Activated B cell treated with CpG ODN at 0.5 μM for 24 hours (primary cell): ENCODE data around the gene KCNQ1. TPM values are rescaled to one million over a fixed set of nuclear protein-coding genes. Genes with fewer than 3 reads are reported as not detected.

Experiments used
- ATAC-seq: fragments of 200-7000 bp; cut with Tn5 transposase; one replicate; pipeline ENCODE4 v1.10.0; 2021; ENCODE audit warnings: low read depth, mild to moderate bottlenecking, moderate library complexity
- CTCF ChIA-PET: fragments of 350-600 bp; sonication (Branson Sonifier 250); formaldehyde crosslinking; loops from one replicate; lab custom pipeline; 2021; ENCODE audit warnings: antibody characterized with exemption; lab: Charles Lee
- POLR2A ChIA-PET: fragments of 350-600 bp; sonication (Branson Sonifier 250); formaldehyde crosslinking; loops from one replicate; lab custom pipeline; 2021; ENCODE audit warnings: antibody characterized with exemption; lab: Charles Lee
- DNase-seq: peaks from one replicate; pipeline ENCODE4 v3.0.0; 2022
- H3K27ac Mint-ChIP-seq: one replicate; pipeline ENCODE4 v1.8.0; 2020; ENCODE audit warnings: mixed read lengths
- H3K27me3 Mint-ChIP-seq: one replicate; pipeline ENCODE4 v1.8.0; 2021; ENCODE audit warnings: mixed read lengths
- H3K36me3 Mint-ChIP-seq: one replicate; pipeline ENCODE4 v1.8.0; 2021; ENCODE audit warnings: low read depth, mixed read lengths
- H3K4me1 Mint-ChIP-seq: one replicate; pipeline ENCODE4 v1.8.0; 2021; ENCODE audit warnings: mixed read lengths
- H3K4me3 Mint-ChIP-seq: one replicate; pipeline ENCODE4 v1.8.0; 2020; ENCODE audit warnings: mild to moderate bottlenecking, mixed read lengths
- H3K9me3 Mint-ChIP-seq: one replicate; pipeline ENCODE4 v1.8.0; 2020; ENCODE audit warnings: mixed read lengths
- CTCF ChIP-seq: fragments of 200-600 bp; IDR thresholded peaks from one replicate; pipeline ENCODE4 v1.8.0; 2022; ENCODE audit warnings: antibody characterized with exemption, mild to moderate bottlenecking
- intact Hi-C: fragments of 100-400 bp; cut with micrococcal nuclease; formaldehyde crosslinking; loops from one replicate; pipeline ENCODE4 v1.15.1; 2024
- total RNA-seq: library from RNA; stranded (reverse); gene quantifications from 2 replicates; pipeline ENCODE4 v1.2.3, GENCODE V29; 2022

The KCNQ1 gene
- total RNA-seq, 1 donor from 2014 or later: 6.5 TPM

GRCh38 chr11:2664376-2664775 is 219.6 kb downstream of the KCNQ1 start:
- ChIA-PET POLR2A (no interaction called here), CTCF (no interaction called here)
- H3K9me3 Mint-ChIP-seq: peaks cover 4% of the 10 kb centered on the region
- intact Hi-C loops: no loop called here
- H3K4me1 Mint-ChIP-seq: no peaks in the 10 kb centered on the region
- DNase-seq (no peak), ATAC-seq (no peak)
- no peak overlapping the region for H3K27ac Mint-ChIP-seq
- no peak for TF ChIP-seq CTCF
- H3K4me3 Mint-ChIP-seq: no peak overlapping the region
- H3K36me3 Mint-ChIP-seq: peaks cover 31% of the 10 kb centered on the region
- no peaks in the 10 kb centered on the region for H3K27me3 Mint-ChIP-seq

GRCh38 chr11:2664791-2665525 is 220.2 kb downstream of the KCNQ1 start:
- Mint-ChIP-seq H3K4me1 (no peaks in the 10 kb centered on the region), H3K27me3 (no peaks in the 10 kb centered on the region), H3K4me3 (no peak overlapping the region), H3K9me3 (peaks cover 4% of the 10 kb centered on the region), H3K27ac (no peak overlapping the region), H3K36me3 (peaks cover 27% of the 10 kb centered on the region)
- DNase-seq (no peak), ATAC-seq (no peak)
- ChIA-PET POLR2A (no interaction called here), CTCF (no interaction called here)
- TF ChIP-seq CTCF: no peak
- intact Hi-C loops: no loop called here

- Mint-ChIP-seq H3K4me3 (no peak overlapping the region), H3K9me3 (no peaks in the 10 kb centered on the region), H3K4me1 (peaks cover 2% of the 10 kb centered on the region), H3K27ac (no peak overlapping the region), H3K27me3 (no peaks in the 10 kb centered on the region), H3K36me3 (peaks cover 21% of the 10 kb centered on the region)
- CTCF ChIA-PET: no interaction called here
- no peak for DNase-seq
- no peak for ATAC-seq
- TF ChIP-seq CTCF: no peak
- POLR2A ChIA-PET: no interaction called here
- intact Hi-C loops: no loop called here
Measured at GRCh38 chr11:2665526-2666400, 221.0 kb downstream of the KCNQ1 start.

DNA sequence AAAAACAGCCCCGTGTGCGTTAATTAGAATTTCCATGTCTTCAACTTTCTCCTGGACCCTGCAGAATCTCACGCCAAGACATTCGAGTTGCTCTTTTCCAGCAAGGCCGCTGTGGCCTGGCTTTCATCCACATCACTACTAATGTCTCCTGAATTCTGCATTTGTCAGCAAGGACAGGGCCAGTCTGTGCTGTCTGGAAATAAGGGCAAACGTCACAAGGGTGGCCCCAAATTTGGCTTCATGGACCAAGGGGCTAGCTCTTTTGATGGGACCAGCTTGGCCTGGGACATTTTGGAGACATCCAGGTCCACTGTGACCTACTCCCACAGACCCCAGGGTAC is 221.6 kb downstream of the KCNQ1 start:
- ATAC-seq (no peak), DNase-seq (no peak)
- no peaks in the 10 kb centered on the region for H3K27me3 Mint-ChIP-seq
- TF ChIP-seq CTCF: no peak
- no peak overlapping the region for H3K27ac Mint-ChIP-seq
- H3K4me3 Mint-ChIP-seq: no peak overlapping the region
- CTCF ChIA-PET: no interaction called here
- H3K36me3 Mint-ChIP-seq: peaks cover 17% of the 10 kb centered on the region
- intact Hi-C loops: no loop called here
- POLR2A ChIA-PET: no interaction called here
- no peaks in the 10 kb centered on the region for H3K9me3 Mint-ChIP-seq
- peaks cover 2% of the 10 kb centered on the region for H3K4me1 Mint-ChIP-seq

DNA sequence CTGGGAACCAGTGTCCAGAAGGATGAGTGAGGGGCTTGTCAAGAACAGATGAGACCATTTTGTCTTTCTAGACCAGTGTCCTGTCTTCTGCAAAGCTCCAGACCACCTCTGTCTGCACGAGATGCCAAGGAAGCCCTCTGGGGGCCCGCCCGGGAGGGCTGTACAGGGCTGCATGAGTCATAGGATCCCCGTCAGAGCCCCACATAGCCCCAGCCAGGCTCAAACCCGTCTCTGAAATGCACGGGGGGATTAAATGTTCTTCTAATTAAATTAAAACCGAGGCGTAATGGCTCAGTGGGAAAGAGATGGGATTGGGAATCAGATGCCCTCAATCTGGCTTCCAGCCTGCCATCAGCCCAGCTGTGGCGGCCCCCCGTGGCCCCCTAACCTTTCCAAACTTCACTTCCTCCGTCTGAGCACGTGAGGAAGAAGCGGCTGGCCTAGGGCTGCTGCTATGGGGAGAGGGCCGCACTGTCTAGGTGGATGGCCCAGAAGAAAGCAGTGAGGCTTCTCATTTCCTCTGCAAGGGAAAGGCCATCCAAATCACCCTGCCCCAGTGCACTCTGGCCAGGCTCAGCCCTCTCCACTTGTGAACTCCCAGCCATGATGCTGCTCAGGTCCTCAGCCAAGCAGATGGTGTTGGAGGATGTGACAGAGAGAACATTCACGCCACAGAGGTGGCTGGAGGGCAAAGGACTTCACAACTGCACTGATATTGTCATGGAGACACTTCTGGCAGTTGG is 222.2 kb downstream of the KCNQ1 start:
- Mint-ChIP-seq H3K27me3 (no peaks in the 10 kb centered on the region), H3K4me3 (no peak overlapping the region), H3K27ac (no peak overlapping the region), H3K9me3 (no peaks in the 10 kb centered on the region), H3K4me1 (peaks cover 2% of the 10 kb centered on the region), H3K36me3 (peaks cover 17% of the 10 kb centered on the region)
- DNase-seq (no peak), ATAC-seq (no peak)
- ChIA-PET CTCF (no interaction called here), POLR2A (no interaction called here)
- no peak for TF ChIP-seq CTCF
- intact Hi-C loops: no loop called here
